Activated T-cell treated with anti-CD3 and anti-CD28 coated beads, Interleukin-2, amount 50 U/mL, for 24 hours (primary cell): ENCODE results near the gene ITGAL.

ENCODE experiments used
- DNase-seq: peaks from one replicate; pipeline ENCODE4 v3.0.0-alpha.2; 2020
- H3K27ac Mint-ChIP-seq: 2 replicates; pipeline ENCODE4 v1.8.0; 2020; ENCODE audit warnings: mild to moderate bottlenecking, mixed read lengths
- H3K27me3 Mint-ChIP-seq: 2 replicates; pipeline ENCODE4 v1.8.0; 2020; ENCODE audit warnings: mixed read lengths
- H3K36me3 Mint-ChIP-seq: 2 replicates; pipeline ENCODE4 v1.8.0; 2020; ENCODE audit warnings: low read depth, mixed read lengths
- H3K4me1 Mint-ChIP-seq: 2 replicates; pipeline ENCODE4 v1.8.0; 2020; ENCODE audit warnings: low read depth, mixed read lengths
- H3K4me3 Mint-ChIP-seq: 2 replicates; pipeline ENCODE4 v1.8.0; 2020; ENCODE audit warnings: mild to moderate bottlenecking, moderate library complexity, mixed read lengths
- H3K9me3 Mint-ChIP-seq: 2 replicates; pipeline ENCODE4 v1.8.0; 2020; ENCODE audit warnings: mixed read lengths

The ITGAL gene

GRCh38 chr16:30565984-30566383 is 93.4 kb downstream of the ITGAL start:
- no peak for DNase-seq
- no peaks in the 10 kb centered on the region for H3K27me3 Mint-ChIP-seq
- peaks cover 49% of the 10 kb centered on the region for H3K4me1 Mint-ChIP-seq
- H3K9me3 Mint-ChIP-seq: no peaks in the 10 kb centered on the region
- H3K36me3 Mint-ChIP-seq: peaks cover under 1% of the 10 kb centered on the region
- peak overlapping the region; percentile 99 for H3K27ac Mint-ChIP-seq
- no peak overlapping the region for H3K4me3 Mint-ChIP-seq

GRCh38 chr16:30566531-30566930 is 94.0 kb downstream of the ITGAL start:
- H3K4me1 Mint-ChIP-seq: peaks cover 47% of the 10 kb centered on the region
- H3K27me3 Mint-ChIP-seq: no peaks in the 10 kb centered on the region
- H3K36me3 Mint-ChIP-seq: peaks cover 4% of the 10 kb centered on the region
- H3K9me3 Mint-ChIP-seq: no peaks in the 10 kb centered on the region
- H3K4me3 Mint-ChIP-seq: no peak overlapping the region
- no peak for DNase-seq
- peak overlapping the region; percentile 99 for H3K27ac Mint-ChIP-seq

GRCh38 chr16:30567160-30567990 is 94.8 kb downstream of the ITGAL start:
- H3K27ac Mint-ChIP-seq: peak overlapping the region; percentile 99
- H3K9me3 Mint-ChIP-seq: no peaks in the 10 kb centered on the region
- H3K36me3 Mint-ChIP-seq: peaks cover 9% of the 10 kb centered on the region
- peaks cover 48% of the 10 kb centered on the region for H3K4me1 Mint-ChIP-seq
- DNase-seq: peak; percentile 67
- H3K27me3 Mint-ChIP-seq: no peaks in the 10 kb centered on the region
- H3K4me3 Mint-ChIP-seq: peak overlapping the region; percentile 67

GRCh38 chr16:30567991-30568638 is 95.6 kb downstream of the ITGAL start:
- peaks cover 49% of the 10 kb centered on the region for H3K4me1 Mint-ChIP-seq
- no peaks in the 10 kb centered on the region for H3K9me3 Mint-ChIP-seq
- H3K36me3 Mint-ChIP-seq: peaks cover 9% of the 10 kb centered on the region
- H3K4me3 Mint-ChIP-seq: peak overlapping the region; percentile 67
- H3K27ac Mint-ChIP-seq: peak overlapping the region; percentile 99
- peak; percentile 53 for DNase-seq
- H3K27me3 Mint-ChIP-seq: no peaks in the 10 kb centered on the region

GRCh38 chr16:30569281-30569680 is 96.7 kb downstream of the ITGAL start:
- Mint-ChIP-seq H3K36me3 (peaks cover 9% of the 10 kb centered on the region), H3K4me1 (peaks cover 53% of the 10 kb centered on the region), H3K4me3 (no peak overlapping the region), H3K9me3 (no peaks in the 10 kb centered on the region), H3K27ac (peak overlapping the region; percentile 99), H3K27me3 (no peaks in the 10 kb centered on the region)
- DNase-seq: no peak

- H3K9me3 Mint-ChIP-seq: no peaks in the 10 kb centered on the region
- no peaks in the 10 kb centered on the region for H3K27me3 Mint-ChIP-seq
- H3K4me3 Mint-ChIP-seq: peak overlapping the region; percentile 12
- DNase-seq: no peak
- peaks cover 58% of the 10 kb centered on the region for H3K4me1 Mint-ChIP-seq
- H3K36me3 Mint-ChIP-seq: peaks cover 9% of the 10 kb centered on the region
- H3K27ac Mint-ChIP-seq: peak overlapping the region; percentile 71
Measured at GRCh38 chr16:30569746-30570635, 97.4 kb downstream of the ITGAL start.

GRCh38 chr16:30570636-30571444 is 98.3 kb downstream of the ITGAL start:
- Mint-ChIP-seq H3K27ac (peak overlapping the region; percentile 91), H3K36me3 (peaks cover 9% of the 10 kb centered on the region), H3K9me3 (no peaks in the 10 kb centered on the region), H3K27me3 (no peaks in the 10 kb centered on the region), H3K4me1 (peaks cover 66% of the 10 kb centered on the region), H3K4me3 (peak overlapping the region; percentile 89)
- DNase-seq: no peak

GRCh38 chr16:30571445-30572322 is 99.1 kb downstream of the ITGAL start, which contains the start of gene ZNF688:
ZNF688 (minus strand) TSS chr16:30571714; CDS start chr16:30571629, 85 bp downstream.
- H3K36me3 Mint-ChIP-seq: peaks cover 9% of the 10 kb centered on the region
- peaks cover 63% of the 10 kb centered on the region for H3K4me1 Mint-ChIP-seq
- H3K27ac Mint-ChIP-seq: peak within 1 kb of the TSS; percentile 91
- H3K4me3 Mint-ChIP-seq: peak within 1 kb of the TSS; percentile 89
- no peaks in the 10 kb centered on the region for H3K9me3 Mint-ChIP-seq
- no peaks in the 10 kb centered on the region for H3K27me3 Mint-ChIP-seq
- peak; percentile 91 for DNase-seq
